K562 (cell line): Measurements from ENCODE around the gene BCL2L13. TPM values are rescaled to one million over a fixed set of nuclear protein-coding genes. Genes with fewer than 3 reads are reported as not detected.

Experiments used
- ATAC-seq: fragments of 200-7000 bp; cut with Tn5 transposase; 3 replicates; pipeline ENCODE4 v1.9.1; 2020; ENCODE audit warnings: moderate library complexity
- BruUV-seq: library from RNA; stranded (reverse); fragments of 400-500 nt; replicated peaks from 2 replicates; lab custom pipeline; 2021; lab: Mats Ljungman, UMichigan
- CTCF ChIA-PET: fragments of 300-600 bp; formaldehyde crosslinking; extraction: SDS; loops from one replicate; lab custom pipeline; 2021; ENCODE audit warnings: low intra/inter-chr PET ratio; lab: Yijun Ruan, JAX
- POLR2A ChIA-PET: fragments of 300-600, 350-650 bp; sonication (Branson Sonifier 250); formaldehyde crosslinking; extraction: SDS; loops from one replicate; lab custom pipeline; 2021; ENCODE audit warnings: antibody characterized with exemption, inconsistent platforms; lab: Yijun Ruan, JAX
- DNase-seq, 4 experiments: peaks; one replicate each; pipeline versions ENCODE4 v3.0.0 to v3.0.0-alpha.2; 2011 to 2018; ENCODE audit warnings: low spot score in 3 of 4, mixed read lengths in 3 of 4; ENCODE audit errors: extremely low read depth in 1 of 4
- FAIRE-seq: peaks from 2 replicates; lab custom pipeline; 2011; peaks lifted over from hg19 to GRCh38; lab: Jason Lieb, UNC
- H2AFZ ChIP-seq: 2 replicates; pipeline ENCODE4 v1.6.0; 2011; ENCODE audit warnings: low read depth, low read length, control low read depth, inconsistent platforms
- H3K27ac ChIP-seq: fragments of 200-600 bp; 3 replicates; pipeline ENCODE4 v1.8.0; 2011; ENCODE audit warnings: low read depth, mild to moderate bottlenecking, control low read depth, inconsistent platforms, low read length, moderate library complexity, mixed read lengths; ENCODE audit errors: extremely low read depth
- H3K27me3 ChIP-seq, 2 experiments: fragments of 300-600 bp in 1 of 2; 2 replicates in 1 of 2; 3 replicates in 1 of 2; pipeline versions ENCODE4 v1.6.0 to v1.8.0; 2011; ENCODE audit warnings: inconsistent platforms in 2 of 2, low read length in 2 of 2, mild to moderate bottlenecking in 1 of 2, mixed read lengths in 1 of 2, moderate library complexity in 1 of 2; ENCODE audit not compliant: control insufficient read depth in 2 of 2, insufficient read depth in 2 of 2
- H3K36me3 ChIP-seq: fragments of 300-600 bp; 3 replicates; pipeline ENCODE4 v1.8.0; 2011; ENCODE audit warnings: mild to moderate bottlenecking, low read length, inconsistent platforms; ENCODE audit not compliant: control insufficient read depth, insufficient read depth
- H3K4me1 ChIP-seq, 2 experiments: fragments of 200-600 bp in 1 of 2; replicated peaks in 1 of 2; 2 replicates in 1 of 2; 3 replicates in 1 of 2; pipeline versions ENCODE4 v1.5.1 to v1.8.0; 2011; ENCODE audit warnings: inconsistent platforms in 2 of 2, low read length in 2 of 2, mild to moderate bottlenecking in 1 of 2, mixed read lengths in 1 of 2, moderate library complexity in 1 of 2; ENCODE audit not compliant: control insufficient read depth in 2 of 2, insufficient read depth in 2 of 2
- H3K4me2 ChIP-seq: 2 replicates; pipeline ENCODE4 v1.6.1; 2011; ENCODE audit warnings: low read length, control low read depth, inconsistent platforms, mixed read lengths; ENCODE audit not compliant: insufficient read depth
- H3K4me3 ChIP-seq: fragments of 200-600 bp; sonication (generic), shearing (Covaris generic); 2 replicates; pipeline ENCODE4 v1.5.1; 2016; ENCODE audit warnings: control low read depth, inconsistent platforms
- H3K79me2 ChIP-seq: fragments of 200-600 bp; 3 replicates; pipeline ENCODE4 v1.8.0; 2011; ENCODE audit warnings: low read length, inconsistent platforms; ENCODE audit not compliant: control insufficient read depth, insufficient read depth
- H3K9ac ChIP-seq, 2 experiments: 2 replicates each; pipeline versions ENCODE4 v1.6.0 to v1.6.1; 2011; ENCODE audit warnings: low read depth in 2 of 2, low read length in 2 of 2, control low read depth in 1 of 2, inconsistent platforms in 1 of 2, mild to moderate bottlenecking in 1 of 2, mixed read lengths in 1 of 2; ENCODE audit not compliant: insufficient read depth in 1 of 2
- H3K9me1 ChIP-seq: one replicate; pipeline ENCODE4 v1.6.0; 2011; ENCODE audit warnings: inconsistent platforms, mild to moderate bottlenecking, low read length, moderate library complexity; ENCODE audit not compliant: control insufficient read depth, insufficient read depth
- H3K9me3 ChIP-seq: replicated peaks from 2 replicates; pipeline ENCODE4 v1.5.1; 2011; ENCODE audit warnings: low read depth, low read length, inconsistent platforms; ENCODE audit not compliant: control insufficient read depth, insufficient read depth
- H4K20me1 ChIP-seq: replicated peaks from 2 replicates; pipeline ENCODE4 v1.6.1; 2011; ENCODE audit warnings: low read length, inconsistent platforms, mixed read lengths; ENCODE audit not compliant: control insufficient read depth, insufficient read depth
- HDAC3 ChIP-seq: fragments of 450-650 bp; IDR thresholded peaks from 2 replicates; pipeline ENCODE4 v1.6.1; 2018; ENCODE audit warnings: borderline replicate concordance, mild to moderate bottlenecking, moderate library complexity; ENCODE audit not compliant: partially characterized antibody
- PHB2 ChIP-seq: fragments of 450-650 bp; IDR thresholded peaks from 2 replicates; pipeline ENCODE4 v1.6.1; 2017; ENCODE audit warnings: low read depth
- PTRF ChIP-seq: fragments of 450-650 bp; IDR thresholded peaks from 2 replicates; pipeline ENCODE4 v1.6.1; 2016; ENCODE audit warnings: mild to moderate bottlenecking, missing genetic modification characterization, missing compliant biosample characterization
- TAF9B ChIP-seq: fragments of 450-650 bp; IDR thresholded peaks from 2 replicates; pipeline ENCODE4 v1.6.1; 2018; ENCODE audit warnings: mild to moderate bottlenecking; ENCODE audit not compliant: partially characterized antibody
- ZNF165 ChIP-seq: fragments of 250-450 bp; sonication (Bioruptor Pico); IDR thresholded peaks from 2 replicates; pipeline ENCODE4 v1.4.0; 2020; ENCODE audit warnings: borderline replicate concordance
- ZNF316 ChIP-seq: fragments of 450-650 bp; IDR thresholded peaks from 2 replicates; pipeline ENCODE4 v1.6.1; 2016
- WGBS: fragments of 100-300 bp; shearing (Covaris generic); methylation state at CpG from one replicate; pipeline ENCODE4 v1.1.6; 2016; ENCODE audit warnings: low coverage, mixed read lengths; ENCODE audit not compliant: insufficient coverage; ENCODE audit errors: missing lambda C conversion rate; 5-methylcytosine and 5-hydroxymethylcytosine counted together
- in situ Hi-C: fragments of 300-500 bp; cut with MboI; formaldehyde crosslinking; loops from 4 replicates; pipeline ENCODE4 v1.15.0; 2018; ENCODE audit warnings: inconsistent platforms, mixed read lengths
- intact Hi-C: fragments of 100-400 bp; cut with micrococcal nuclease; formaldehyde crosslinking; loops from 2 replicates; pipeline ENCODE4 v1.14.2; 2022
- polyA plus RNA-seq, 8 experiments: library from polyadenylated mRNA; depleted of rRNA in 4 of 8; stranded (reverse) in 5 of 8; unstranded in 3 of 8; fragments of >200 nt; fragmentation: Nextera tagmentation in 2 of 8; fragmentation: Illumina TruSeq in 1 of 8; extraction: Ambion mirVana in 2 of 8; extraction: Trizol in 1 of 8; gene quantifications; 2 replicates each; pipeline versions ENCODE4 v1.2.1 to v1.2.3, GENCODE V29; 2011 to 2014; ENCODE audit warnings: inconsistent platforms in 1 of 8, missing spikeins in 1 of 8
- total RNA-seq, 7 experiments: library from RNA; depleted of rRNA in 6 of 7; stranded (reverse); fragments of >200 nt in 6 of 7; fragmentation: Illumina TruSeq in 2 of 7; extraction: Trizol in 2 of 7; gene quantifications; 2 replicates each; pipeline versions ENCODE4 v1.2.1 to v1.2.3, GENCODE V29; 2011 to 2021; ENCODE audit warnings: low replicate concordance in 1 of 7
- TF ChIP-seq, protein P1 (sequence below), 2 experiments: fragments of 450-650 bp; IDR thresholded peaks; 2 replicates each; pipeline ENCODE4 v1.6.1; 2016
- TF ChIP-seq, protein P2 (sequence below): sonication (generic); formaldehyde crosslinking; IDR thresholded peaks from 2 replicates; pipeline ENCODE4 v1.8.1; 2023; ENCODE audit warnings: mild to moderate bottlenecking, missing genetic modification reagents, moderate library complexity
- TF ChIP-seq, protein P3 (sequence below), 2 experiments: fragments of 450-650 bp; IDR thresholded peaks; 2 replicates each; pipeline ENCODE4 v1.6.1; 2018; ENCODE audit warnings: mild to moderate bottlenecking in 2 of 2, low read depth in 1 of 2; ENCODE audit not compliant: partially characterized antibody in 2 of 2
- TF ChIP-seq, protein P4 (sequence below): sonication (generic); formaldehyde crosslinking; IDR thresholded peaks from 2 replicates; pipeline ENCODE4 v1.8.1; 2023; ENCODE audit warnings: mild to moderate bottlenecking, missing genetic modification reagents

Gene BCL2L13
- total and polyA plus RNA-seq, 9 of the 15 experiments (the other 6 are each of a cell fraction or from before 2014, with no cell fraction given), result 41.5 to 63.4 (median 56.5) TPM

DNA sequence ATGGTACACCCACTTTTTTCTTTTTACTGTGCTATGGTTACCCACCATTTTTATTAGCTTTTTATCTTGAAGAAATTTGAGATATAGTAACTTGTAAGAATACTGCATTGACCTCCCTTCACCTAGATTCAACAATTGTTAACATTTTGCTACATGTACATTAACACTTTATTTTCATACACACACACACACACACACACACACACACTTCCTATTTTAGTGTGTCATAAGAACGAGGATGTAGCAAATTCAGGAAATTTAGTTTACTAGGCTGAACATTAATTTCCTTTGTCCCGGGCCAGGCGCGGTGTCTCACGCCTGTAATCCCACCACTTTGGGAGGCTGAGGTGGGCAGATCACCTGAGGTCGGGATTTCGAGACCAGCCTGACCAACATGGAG lies 8.9 kb upstream of the BCL2L13 start (continued):
- TF ChIP-seq, protein P1, sequence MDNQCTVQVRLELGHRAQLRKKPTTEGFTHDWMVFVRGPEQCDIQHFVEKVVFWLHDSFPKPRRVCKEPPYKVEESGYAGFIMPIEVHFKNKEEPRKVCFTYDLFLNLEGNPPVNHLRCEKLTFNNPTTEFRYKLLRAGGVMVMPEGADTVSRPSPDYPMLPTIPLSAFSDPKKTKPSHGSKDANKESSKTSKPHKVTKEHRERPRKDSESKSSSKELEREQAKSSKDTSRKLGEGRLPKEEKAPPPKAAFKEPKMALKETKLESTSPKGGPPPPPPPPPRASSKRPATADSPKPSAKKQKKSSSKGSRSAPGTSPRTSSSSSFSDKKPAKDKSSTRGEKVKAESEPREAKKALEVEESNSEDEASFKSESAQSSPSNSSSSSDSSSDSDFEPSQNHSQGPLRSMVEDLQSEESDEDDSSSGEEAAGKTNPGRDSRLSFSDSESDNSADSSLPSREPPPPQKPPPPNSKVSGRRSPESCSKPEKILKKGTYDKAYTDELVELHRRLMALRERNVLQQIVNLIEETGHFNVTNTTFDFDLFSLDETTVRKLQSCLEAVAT (IDR thresholded peaks at IDR 0.05), result peak in 1 of 2 experiments; percentile 64; a peak in 1 of 4 replicates
- TF ChIP-seq, protein P2, sequence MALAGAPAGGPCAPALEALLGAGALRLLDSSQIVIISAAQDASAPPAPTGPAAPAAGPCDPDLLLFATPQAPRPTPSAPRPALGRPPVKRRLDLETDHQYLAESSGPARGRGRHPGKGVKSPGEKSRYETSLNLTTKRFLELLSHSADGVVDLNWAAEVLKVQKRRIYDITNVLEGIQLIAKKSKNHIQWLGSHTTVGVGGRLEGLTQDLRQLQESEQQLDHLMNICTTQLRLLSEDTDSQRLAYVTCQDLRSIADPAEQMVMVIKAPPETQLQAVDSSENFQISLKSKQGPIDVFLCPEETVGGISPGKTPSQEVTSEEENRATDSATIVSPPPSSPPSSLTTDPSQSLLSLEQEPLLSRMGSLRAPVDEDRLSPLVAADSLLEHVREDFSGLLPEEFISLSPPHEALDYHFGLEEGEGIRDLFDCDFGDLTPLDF (CRISPR knock-in tag), result no peak
- 0 out of 2 replicates have a peak, but pooled peaks have one; percentile 72 for TF ChIP-seq ZNF165 (CRISPR knock-in tag)
- TF ChIP-seq PHB2, result 0 out of 2 replicates have a peak, but pooled peaks have one; percentile 25
- peak; percentile 25; the same call in 1 of the 2 replicates for TF ChIP-seq PTRF (tag)
- TF ChIP-seq ZNF316, result peak; percentile 42; the same call in 1 of the 2 replicates

DNA sequence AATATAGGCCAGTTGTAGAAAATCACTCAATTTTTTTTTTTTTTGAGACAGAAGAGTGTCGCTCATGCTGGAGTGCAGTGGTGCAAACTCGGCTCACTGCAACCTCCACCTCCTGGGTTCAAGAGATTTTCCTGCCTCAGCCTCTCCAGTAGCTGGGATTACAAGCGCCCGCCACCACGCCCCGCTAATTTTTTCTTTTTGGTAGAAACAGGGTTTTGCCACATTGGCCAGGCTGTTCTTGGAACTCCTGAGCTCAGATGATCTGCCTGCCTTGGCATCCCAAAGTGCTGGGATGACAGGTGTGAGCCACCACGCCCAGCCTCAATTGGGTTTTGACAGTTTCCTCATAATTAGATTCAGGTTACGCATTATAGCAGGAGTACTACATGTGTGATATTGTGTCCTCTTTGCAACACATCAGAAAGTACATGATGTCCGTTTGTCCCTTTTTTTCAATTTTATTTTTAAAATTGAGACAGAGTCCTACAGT lies 7.4 kb upstream of the BCL2L13 start:
- BruUV-seq, result no TSS peak
- H3K27me3 ChIP-seq, result no peaks in the 10 kb centered on the region
- CTCF ChIA-PET, result no interaction called here
- FAIRE-seq (no peak), ATAC-seq (no peak), DNase-seq (no peak)
- H3K27ac ChIP-seq, result no peak overlapping the region
- in situ Hi-C loops (no loop called here), intact Hi-C loops (no loop called here)
- H3K4me3 ChIP-seq, result no peak overlapping the region
- peaks cover 6% of the 10 kb centered on the region; the same call in 1 of the 3 replicates for H3K36me3 ChIP-seq
- peaks cover 35% of the 10 kb centered on the region for H3K79me2 ChIP-seq
- H4K20me1 ChIP-seq, result no peaks in the 10 kb centered on the region
- H2AFZ ChIP-seq, result no peak overlapping the region
- H3K9ac ChIP-seq, result no peak overlapping the region
- no peak overlapping the region for H3K4me2 ChIP-seq
- peaks cover 35 to 40% of the 10 kb centered on the region in 2 experiments for H3K4me1 ChIP-seq
- WGBS, result 91% methylated on average over 9 of the region's 9 CpGs
- H3K9me1 ChIP-seq, result no peaks in the 10 kb centered on the region
- H3K9me3 ChIP-seq, result no peaks in the 10 kb centered on the region
- POLR2A ChIA-PET, result interaction anchor here (1.0 kb wide), 1 partner anchor 9 kb away, joined by 3 read pairs; no protein-coding TSS in a partner anchor
- TF ChIP-seq TAF9B, result no peak
- TF ChIP-seq, protein P3, sequence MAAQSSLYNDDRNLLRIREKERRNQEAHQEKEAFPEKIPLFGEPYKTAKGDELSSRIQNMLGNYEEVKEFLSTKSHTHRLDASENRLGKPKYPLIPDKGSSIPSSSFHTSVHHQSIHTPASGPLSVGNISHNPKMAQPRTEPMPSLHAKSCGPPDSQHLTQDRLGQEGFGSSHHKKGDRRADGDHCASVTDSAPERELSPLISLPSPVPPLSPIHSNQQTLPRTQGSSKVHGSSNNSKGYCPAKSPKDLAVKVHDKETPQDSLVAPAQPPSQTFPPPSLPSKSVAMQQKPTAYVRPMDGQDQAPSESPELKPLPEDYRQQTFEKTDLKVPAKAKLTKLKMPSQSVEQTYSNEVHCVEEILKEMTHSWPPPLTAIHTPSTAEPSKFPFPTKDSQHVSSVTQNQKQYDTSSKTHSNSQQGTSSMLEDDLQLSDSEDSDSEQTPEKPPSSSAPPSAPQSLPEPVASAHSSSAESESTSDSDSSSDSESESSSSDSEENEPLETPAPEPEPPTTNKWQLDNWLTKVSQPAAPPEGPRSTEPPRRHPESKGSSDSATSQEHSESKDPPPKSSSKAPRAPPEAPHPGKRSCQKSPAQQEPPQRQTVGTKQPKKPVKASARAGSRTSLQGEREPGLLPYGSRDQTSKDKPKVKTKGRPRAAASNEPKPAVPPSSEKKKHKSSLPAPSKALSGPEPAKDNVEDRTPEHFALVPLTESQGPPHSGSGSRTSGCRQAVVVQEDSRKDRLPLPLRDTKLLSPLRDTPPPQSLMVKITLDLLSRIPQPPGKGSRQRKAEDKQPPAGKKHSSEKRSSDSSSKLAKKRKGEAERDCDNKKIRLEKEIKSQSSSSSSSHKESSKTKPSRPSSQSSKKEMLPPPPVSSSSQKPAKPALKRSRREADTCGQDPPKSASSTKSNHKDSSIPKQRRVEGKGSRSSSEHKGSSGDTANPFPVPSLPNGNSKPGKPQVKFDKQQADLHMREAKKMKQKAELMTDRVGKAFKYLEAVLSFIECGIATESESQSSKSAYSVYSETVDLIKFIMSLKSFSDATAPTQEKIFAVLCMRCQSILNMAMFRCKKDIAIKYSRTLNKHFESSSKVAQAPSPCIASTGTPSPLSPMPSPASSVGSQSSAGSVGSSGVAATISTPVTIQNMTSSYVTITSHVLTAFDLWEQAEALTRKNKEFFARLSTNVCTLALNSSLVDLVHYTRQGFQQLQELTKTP (IDR thresholded peaks at IDR 0.05; ENCODE audit: low read depth in 1 of 2, partially characterized antibody in 2 of 2), result no peak
- TF ChIP-seq HDAC3, result no peak
- TF ChIP-seq, protein P4, sequence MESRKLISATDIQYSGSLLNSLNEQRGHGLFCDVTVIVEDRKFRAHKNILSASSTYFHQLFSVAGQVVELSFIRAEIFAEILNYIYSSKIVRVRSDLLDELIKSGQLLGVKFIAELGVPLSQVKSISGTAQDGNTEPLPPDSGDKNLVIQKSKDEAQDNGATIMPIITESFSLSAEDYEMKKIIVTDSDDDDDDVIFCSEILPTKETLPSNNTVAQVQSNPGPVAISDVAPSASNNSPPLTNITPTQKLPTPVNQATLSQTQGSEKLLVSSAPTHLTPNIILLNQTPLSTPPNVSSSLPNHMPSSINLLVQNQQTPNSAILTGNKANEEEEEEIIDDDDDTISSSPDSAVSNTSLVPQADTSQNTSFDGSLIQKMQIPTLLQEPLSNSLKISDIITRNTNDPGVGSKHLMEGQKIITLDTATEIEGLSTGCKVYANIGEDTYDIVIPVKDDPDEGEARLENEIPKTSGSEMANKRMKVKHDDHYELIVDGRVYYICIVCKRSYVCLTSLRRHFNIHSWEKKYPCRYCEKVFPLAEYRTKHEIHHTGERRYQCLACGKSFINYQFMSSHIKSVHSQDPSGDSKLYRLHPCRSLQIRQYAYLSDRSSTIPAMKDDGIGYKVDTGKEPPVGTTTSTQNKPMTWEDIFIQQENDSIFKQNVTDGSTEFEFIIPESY (CRISPR knock-in tag), result peak; percentile 72; the same call in 1 of the 2 replicates
